ENCODE measurements around the gene ETS1. TPM values are rescaled to one million over a fixed set of nuclear protein-coding genes. Genes with fewer than 3 reads are reported as not detected.
A peak's percentile ranks its signal among the peaks of the same experiment; 100 is the strongest.

The ETS1 gene
- total RNA-seq, 2 donors from 2014 or later = 52.7 to 68.5 TPM

DNA sequence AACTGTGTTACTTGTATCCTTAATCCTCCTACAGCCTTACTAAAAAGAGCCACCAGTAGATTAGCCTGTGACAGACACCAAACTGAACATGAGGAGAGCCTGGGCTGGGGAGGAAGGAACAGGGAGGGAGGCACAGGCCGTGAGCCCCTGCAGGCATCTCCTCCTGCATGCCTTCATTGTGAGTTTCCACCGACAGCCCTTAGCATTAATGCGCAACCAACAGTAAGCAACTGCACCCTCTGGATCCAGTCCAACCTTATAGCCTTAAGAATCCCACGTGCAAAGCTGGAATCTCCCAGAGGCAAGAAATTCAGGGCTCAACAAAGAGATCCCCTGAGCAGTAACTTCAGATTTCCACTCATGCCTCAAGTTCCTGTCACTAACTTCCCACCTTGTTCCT is 84.6 kb downstream of the ETS1 start:
- no peak for ATAC-seq
- no peak for DNase-seq
- intact Hi-C loops (cut with DNase I) = no loop called here

DNA sequence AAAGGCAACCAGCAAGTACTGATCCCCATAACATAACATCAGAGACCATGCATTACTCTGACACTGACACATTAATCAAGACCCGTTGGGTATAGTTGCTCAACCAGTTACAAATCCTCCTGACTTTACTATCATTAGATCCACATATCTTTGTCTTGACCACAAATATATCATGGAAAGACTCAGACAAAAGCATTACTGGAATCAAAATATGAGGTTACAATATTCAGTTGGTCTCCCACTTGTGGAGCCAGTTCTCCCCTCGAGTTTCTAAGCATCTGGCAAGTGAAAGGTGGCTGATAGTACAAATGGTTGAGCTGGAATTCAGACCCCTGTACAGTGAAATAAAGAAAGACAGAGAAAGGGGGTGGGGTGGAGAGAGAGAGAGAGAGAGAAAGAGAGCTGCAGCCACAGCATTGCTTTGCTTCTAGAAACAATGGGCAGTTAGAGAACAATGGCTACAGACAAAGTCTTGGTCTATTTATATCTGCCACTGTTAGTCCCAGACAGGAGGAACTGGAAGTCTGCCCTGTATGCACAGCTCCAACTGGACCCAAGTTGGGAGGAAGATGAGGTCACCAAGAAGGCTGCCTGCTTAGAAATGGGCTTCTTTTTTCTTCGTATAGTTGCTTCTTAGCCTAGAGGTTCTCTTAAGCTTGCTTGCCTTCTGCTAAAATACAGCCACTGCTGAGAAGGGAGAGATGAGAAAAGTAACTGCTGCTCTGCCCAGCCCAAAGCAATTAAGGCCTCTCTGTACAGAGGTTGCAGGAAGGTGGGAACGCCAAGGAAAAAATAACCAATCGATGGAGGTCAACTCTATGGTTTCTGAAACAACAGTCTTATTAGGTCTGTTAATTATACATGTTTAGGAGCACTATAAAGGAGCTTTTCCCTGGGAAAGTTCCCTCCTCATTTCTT is 85.5 kb downstream of the ETS1 start:
- intact Hi-C loops (cut with DNase I) = no loop called here
- DNase-seq (peak; percentile 68), ATAC-seq (peak; percentile 48 to 73)

DNA sequence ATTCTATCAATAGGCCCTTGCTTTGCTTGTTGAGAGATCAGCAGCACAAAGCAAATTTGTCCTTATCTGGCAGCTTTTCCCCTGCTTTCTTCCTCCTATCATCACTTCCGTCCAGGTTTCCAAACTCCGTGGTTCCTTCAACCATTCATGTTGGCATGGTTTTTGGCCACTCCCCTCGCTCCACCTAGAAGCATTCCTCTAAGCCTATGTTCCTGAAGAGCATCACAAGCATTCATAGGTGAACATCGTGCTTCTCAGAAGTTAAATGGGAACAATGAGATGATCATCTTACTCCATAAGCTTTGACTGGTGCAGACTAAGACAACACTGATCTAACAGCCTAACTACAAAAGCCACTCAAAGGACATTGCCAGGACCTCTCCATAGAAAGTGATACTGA is 86.3 kb downstream of the ETS1 start:
- DNase-seq = no peak
- no peak for ATAC-seq
- intact Hi-C loops (cut with DNase I) = no loop called here

DNA sequence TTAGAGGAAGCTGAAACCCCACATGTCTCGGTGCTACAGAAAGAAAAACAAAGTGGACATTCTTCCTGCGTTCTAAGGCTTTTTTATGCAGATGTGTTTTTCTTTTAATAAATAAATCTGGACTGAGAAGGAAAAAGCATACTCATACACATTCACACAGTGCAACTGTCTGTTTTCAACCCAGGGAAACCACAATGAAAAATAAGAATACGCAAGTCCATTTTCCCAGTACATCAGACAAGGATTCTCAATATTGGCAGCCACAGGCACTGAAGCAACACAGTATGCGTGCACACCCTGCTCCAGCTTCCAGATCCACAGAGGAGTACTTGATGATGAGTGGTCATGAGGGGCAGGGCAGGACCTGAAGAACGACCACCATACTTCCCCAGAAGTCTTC is 86.9 kb downstream of the ETS1 start:
- ATAC-seq (no peak), DNase-seq (no peak)
- intact Hi-C loops (cut with DNase I) = no loop called here

DNA sequence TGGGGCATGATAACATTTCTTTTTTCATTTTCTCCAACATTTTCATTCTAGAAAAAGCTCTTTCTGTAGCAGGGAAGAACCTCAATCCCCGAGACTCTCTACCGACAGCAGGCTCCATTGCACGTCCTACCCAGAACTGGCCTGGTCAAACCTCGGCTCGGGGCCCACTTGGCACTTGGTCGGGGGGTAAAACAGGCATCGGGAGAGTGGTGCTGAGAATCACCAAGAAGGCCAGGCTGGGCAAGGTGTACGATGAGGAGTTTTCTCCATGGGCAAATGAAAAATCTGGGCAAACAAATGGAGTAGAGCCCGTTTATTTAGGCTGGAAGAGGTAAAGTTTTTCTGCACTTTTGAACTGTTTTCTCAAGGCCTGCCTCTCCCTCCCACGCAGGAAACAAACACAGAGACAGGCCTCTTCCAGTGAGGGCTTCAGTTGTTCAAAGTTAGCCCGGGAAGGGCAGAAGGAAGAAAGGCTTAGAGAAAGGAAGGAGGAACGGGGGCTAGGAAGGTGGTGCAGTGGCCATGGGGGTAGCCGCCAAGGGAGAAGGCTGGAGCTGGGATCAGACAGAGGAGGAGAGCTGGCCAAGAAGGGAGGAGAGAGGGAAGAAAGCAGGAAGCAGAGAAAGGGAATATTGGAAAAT is 87.6 kb downstream of the ETS1 start:
- ATAC-seq (no peak), DNase-seq (no peak)
- intact Hi-C loops (cut with DNase I) = no loop called here

DNA sequence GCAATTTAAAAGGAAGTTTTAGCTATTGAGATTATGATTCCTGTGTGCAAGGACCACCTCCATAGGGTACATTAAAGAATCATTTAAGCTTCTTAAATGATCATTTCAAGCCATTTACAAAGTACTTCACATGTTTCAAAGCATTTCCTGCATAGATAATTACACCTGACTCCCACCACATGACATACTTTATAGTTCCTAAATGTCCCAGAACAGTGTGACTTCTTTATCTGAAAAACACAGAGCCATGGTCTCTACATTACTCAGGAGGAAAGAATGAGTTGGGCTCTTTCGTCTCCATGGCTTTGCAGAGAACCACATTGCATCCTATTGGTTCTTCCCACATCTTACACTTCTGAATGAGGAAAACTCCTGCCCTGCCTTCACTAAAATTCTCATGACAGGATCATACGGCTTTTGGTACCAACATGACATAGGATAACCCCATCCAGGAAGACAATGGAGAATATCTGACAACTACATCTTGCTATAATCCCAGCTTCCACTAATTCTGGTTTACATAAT is 88.6 kb downstream of the ETS1 start:
- ATAC-seq (no peak), DNase-seq (no peak)
- intact Hi-C loops (cut with DNase I) = no loop called here

DNA sequence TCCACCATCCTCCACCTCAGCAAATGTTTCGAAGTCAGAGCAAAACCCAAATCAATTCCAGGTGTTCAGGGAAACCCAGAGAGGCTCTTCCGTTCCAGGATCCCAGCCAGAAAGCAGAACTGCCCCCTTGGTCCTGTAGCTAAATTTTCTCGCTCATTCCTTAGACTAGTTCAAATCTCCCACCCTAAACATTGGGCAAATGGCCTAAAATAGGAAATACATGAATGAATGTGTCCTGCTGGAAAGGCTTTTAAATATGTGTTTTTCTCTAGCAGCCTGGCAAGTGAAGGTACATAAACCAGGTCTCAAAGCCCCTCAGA is 89.6 kb downstream of the ETS1 start:
- intact Hi-C loops (cut with DNase I) = no loop called here
- DNase-seq = no peak
- ATAC-seq = no peak

DNA sequence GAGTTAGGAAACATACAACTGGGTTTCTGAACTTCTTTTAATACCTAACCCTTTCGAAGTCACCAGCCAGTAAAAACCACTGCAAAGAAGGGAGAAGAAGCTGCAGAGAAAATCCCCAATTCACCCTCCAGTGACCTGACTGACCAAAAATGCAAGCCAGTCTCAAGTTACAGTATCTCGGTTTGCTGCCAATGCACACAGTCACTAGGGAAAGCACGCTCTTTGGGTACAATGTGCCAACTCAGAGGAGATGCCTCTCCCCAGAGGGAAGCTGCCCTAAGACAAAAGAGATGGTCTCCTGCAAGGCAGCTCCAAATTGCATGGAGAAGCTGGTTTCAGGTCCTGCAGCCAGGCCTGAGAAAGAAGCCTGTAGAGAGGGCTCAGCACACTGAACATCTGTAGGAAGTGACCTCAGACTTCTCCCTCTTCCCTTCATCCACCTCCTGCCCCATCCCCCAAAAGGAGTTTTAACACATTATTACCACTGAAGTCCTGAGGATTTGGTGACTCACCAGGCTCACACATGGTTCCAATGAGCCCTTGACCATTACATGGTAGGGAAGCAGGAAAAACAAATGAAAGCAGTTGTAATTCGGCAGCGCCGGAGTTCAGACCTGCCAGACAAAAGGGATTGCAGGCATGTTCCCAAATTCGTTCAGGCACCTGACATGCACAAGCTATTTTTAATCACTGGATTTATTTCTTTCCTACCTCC is 90.1 kb downstream of the ETS1 start:
- DNase-seq = no peak
- peak; percentile 69 to 80 for ATAC-seq
- intact Hi-C loops (cut with DNase I) = no loop called here

DNA sequence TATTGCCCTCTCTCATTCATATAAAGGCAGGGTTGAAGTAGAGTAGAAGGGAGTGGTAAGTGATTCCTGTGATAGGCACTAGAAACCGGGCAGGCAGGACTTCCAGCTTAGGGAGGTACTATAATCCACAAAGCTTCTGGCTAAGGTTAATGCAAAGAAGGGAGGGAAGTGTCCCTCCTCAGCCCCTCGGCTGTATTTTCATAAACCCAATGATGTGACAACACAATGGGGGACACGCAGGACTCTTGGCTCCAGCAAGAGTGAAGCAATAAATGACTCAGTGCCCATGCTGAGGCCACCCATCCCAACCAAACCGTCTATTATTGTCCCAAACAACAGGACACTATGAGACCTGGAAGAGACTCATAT is 90.7 kb downstream of the ETS1 start:
- no peak for DNase-seq
- ATAC-seq = peak; percentile 20 to 40
- intact Hi-C loops (cut with DNase I) = no loop called here

DNA sequence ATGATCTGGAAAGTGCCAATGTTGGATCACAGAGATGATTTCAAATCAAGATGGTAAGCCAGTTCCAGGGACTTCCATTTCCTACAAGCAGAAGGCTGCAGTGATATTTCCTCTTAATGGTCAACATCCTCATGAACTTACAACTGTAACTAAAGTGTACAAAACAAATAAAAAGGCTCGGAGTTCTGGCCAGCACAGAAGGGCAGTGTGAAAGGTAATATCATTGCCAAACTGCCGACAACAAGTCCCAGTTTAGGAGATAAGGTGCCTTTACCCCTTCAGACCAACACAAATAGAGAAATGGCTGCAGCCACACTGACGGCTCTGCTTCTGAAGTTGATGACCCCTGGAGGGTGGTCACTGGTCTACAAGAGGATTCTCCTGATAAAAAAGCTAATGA is 91.1 kb downstream of the ETS1 start:
- intact Hi-C loops (cut with DNase I) = no loop called here
- DNase-seq (no peak), ATAC-seq (peak in 1 of 2 donors; percentile 29)

DNA sequence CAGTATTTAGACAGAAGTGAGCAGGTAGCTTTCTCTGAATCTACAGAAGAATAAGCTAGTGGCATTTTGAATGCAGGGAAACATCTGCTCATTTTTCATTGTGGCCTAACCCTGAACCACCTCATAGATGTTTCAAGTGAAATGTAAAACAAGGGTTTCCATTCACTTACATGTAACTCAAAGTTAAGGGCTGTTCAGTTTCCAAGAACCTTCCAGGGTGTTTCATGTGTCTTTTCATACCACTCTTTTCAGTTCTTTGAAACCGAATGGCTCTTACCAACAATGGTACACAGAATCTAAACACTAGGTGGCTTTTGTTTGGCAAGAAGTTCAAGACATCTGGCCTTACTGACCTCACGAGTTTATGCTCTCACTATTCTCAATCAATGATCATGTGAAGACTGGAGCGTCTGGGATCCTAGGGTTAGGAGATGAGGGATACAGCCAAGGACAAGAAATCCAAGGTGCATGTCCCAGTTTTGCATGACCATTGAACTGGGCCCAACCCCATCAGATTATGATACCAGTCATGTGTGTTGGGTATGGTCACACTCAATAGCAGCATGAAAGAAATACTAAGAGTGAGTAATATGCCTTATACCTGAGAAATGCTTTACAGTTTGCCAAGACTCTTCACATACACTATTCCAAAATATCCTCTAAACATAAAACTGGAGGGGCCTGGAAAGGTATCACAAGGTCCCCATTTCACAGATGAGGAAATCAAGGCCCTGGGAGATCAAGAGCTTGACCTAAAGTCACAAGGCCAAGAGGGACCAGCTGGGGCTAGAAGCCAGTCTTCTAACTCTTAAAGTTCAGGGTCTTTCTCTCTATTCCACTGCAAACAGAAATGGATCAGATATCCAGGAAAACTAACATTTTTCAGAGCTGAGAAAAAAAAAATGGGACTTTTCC is 92.7 kb downstream of the ETS1 start:
- DNase-seq = no peak
- no peak for ATAC-seq
- intact Hi-C loops (cut with DNase I) = no loop called here

DNA sequence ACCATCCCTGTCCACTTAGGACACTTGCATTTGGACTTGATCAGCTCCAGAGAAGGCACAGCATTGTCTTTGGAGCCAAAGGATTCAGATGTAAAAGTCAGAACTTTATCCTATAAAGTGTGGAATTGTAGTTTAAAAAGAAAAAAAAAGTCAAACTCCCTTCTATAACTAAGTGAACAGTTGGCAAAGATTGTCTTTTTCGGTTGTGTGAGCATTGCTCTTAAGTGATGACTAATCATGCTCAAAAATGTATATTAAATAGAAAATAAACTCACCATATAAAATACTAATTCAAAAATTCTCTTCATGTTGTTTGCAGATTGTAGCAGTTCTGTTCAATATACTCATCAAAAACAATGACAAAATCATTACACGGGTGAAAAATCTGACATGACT is 93.8 kb downstream of the ETS1 start:
- no peak for DNase-seq
- ATAC-seq = no peak

DNA sequence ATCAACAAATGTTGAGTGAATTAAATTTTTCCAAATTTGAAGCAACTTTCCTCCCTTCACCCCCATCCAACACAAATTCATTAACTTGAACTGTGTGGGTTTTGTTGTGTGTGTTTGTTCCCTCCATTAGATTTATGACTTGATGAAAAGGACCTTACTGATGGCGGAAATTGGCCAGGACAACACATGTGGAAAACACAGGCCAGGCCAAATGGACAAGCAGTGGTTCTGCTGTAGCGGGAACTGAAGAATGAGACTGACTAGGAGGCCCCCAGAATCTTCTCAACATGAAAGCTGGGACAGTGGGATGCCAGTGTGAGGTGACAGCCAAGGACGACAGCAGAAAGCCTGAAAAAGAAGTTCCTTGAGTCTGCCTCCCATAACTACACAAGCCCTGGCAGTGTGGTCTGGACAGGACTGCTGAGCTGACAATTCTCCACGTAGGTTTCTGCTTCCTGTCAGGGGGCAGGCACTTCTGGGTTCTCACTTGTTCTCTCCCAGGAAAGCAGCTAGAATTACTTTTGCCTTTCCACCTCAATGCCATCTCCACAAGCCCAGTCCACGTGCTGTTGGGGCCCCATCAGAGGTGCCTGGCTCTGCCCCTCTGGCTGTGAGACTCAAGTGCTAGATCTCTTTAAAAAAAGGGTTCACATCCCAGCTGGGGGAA is 94.3 kb downstream of the ETS1 start:
- intact Hi-C loops (cut with DNase I) = no loop called here

More for the DNA sequence above, 93.8 kb downstream of the ETS1 start:
- intact Hi-C loops (cut with DNase I) = no loop called here

DNA sequence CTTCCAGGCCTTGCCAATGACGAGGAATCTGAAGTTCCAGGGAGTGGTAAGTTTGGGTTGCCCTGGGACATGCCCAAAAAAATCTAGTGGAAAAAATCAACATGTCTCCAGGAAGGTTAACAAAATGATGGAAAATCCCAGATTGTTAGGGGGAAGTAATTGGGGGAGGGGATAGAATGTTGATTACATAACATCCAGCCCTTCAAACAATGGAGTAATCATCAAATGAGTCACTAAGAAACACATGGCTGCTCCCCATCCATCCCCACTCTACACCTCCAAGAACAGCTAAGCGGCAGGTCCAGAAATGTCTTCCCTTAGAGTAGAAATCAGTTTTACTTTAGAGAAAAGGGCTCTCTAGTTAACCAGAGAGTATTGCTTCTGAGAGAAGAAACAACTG is 94.9 kb downstream of the ETS1 start:
- DNase-seq (no peak), ATAC-seq (peak in 1 of 2 donors; percentile 26)
- intact Hi-C loops (cut with DNase I) = no loop called here

More for the DNA sequence above, 94.3 kb downstream of the ETS1 start:
- ATAC-seq (no peak), DNase-seq (no peak)

DNA sequence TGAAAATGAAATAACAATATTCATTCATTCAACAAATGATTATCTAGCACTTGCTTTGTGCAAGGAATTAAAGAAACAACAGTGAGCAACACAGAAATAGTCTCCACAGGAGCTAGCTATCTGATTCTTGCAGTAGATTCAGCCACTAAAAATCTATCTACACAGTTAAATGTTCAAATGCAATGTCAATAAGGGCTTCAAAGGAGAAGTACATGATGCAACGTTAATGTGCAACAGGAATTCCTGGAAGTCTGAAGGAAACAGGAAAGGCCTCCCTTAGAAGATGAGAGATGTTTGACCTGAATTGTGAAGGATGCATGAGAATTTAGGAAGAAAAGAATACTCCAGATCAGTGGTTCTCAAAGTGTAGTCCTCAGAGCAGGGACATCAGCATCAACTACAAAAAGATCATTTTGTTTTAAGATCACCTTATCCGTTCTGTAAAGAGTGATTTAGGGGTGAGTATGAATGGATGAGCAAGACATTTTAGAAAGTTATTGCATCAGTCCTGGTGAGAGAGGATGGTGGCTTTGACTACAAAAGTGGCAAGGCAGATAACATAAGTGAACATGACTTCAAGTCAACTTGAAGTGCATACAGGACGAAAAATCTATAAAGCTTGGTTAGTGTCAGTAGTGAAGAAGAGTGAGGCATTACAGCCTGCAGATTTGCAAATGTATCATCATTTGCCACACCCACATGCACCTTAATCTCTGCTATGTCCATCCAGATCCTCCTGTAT is 96.0 kb downstream of the ETS1 start:
- ATAC-seq (no peak), DNase-seq (no peak)
- intact Hi-C loops (cut with DNase I) = no loop called here

DNA sequence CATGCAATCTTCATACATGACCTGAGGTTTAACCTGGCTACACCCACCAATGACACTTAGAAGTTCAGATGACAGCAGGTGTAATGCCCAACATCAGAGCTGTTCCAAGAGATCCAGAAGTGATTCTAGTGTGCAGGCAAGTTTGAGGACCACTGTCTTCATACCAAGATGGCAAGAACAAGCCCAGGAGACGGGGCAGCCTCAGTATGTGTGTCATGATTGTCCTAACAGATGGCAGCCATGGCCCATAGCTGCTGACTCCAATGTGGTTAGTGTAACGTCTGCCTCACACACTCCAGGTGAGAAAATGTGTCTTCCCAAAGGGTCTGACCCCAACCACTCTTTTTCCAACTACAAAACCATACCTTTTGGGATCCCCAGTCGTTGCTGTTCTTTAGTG is 97.3 kb downstream of the ETS1 start:
- intact Hi-C loops (cut with DNase I) = no loop called here
- ATAC-seq = no peak
- DNase-seq = no peak

DNA sequence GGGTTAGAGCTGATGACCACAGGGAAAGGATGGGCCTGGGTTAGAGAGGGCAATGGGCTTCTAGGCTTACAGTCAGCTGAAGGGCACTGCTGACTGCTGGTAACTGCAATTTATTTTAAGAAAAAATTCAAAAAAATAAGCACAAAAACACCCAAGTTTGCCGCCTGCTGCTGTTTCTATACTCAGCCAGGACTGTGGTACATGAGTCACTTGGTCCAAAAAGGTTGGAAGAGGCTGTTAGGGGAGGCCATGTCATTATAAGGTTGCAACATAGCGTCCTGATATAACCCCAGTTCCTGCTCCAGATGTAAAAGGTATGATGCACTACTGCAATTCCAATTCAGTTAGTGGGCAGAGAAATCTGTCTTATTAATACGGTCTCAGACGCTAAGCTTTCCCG is 98.9 kb downstream of the ETS1 start:
- ATAC-seq (peak in 1 of 2 donors; percentile 79), DNase-seq (no peak)
- intact Hi-C loops (cut with DNase I) = no loop called here

DNA sequence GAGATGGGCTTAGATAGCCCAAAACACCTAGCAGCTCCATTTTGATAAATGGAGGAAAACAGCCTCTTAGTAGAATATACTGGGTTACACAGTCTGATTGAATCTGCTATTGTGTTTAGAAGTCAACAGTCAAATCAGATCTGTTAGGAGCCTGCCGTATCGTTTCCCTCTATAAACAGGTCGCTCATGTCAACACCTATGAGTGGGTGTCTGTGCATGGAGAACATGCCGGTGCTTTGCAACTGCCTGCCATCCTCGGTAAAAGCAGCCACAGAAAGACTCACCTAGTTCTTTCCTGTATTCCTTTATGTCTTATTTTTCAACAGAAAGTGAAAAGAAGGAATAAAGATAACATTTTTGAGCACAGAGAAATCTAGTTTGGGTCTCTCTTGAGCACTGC is 99.4 kb downstream of the ETS1 start:
- intact Hi-C loops (cut with DNase I) = no loop called here
- peak; percentile 50 to 84 for ATAC-seq
- no peak for DNase-seq
